HEK293 (cell line): ENCODE data around the gene SLC25A25.
"Not testable (repeated sequence)": the region's sequence is repeated elsewhere in the genome, so short reads cannot be mapped to it uniquely, and the experiment has no call there.

Experiments used
- CTCF ChIA-PET: fragments of 350-600 bp; formaldehyde crosslinking; extraction: SDS; loops from one replicate; lab custom pipeline; 2021; ENCODE audit warnings: antibody characterized with exemption; lab: Yijun Ruan, JAX
- POLR2A ChIA-PET: fragments of 300-600 bp; formaldehyde crosslinking; extraction: SDS; loops from one replicate; lab custom pipeline; 2020; ENCODE audit warnings: antibody characterized with exemption, inconsistent platforms; lab: Yijun Ruan, JAX
- H3K27ac ChIP-seq: fragments of 200-500 bp; sonication (Bioruptor generic); 2 replicates; pipeline ENCODE4 v1.5.1; 2014; ENCODE audit warnings: low read depth, low read length, control low read depth, inconsistent platforms; ENCODE audit errors: extremely low read depth
- H3K36me3 ChIP-seq, 2 experiments: fragments of 200-500 bp in 1 of 2; sonication (Bioruptor generic) in 1 of 2; 1 replicate in 1 of 2; 2 replicates in 1 of 2; pipeline ENCODE4 v1.5.1; 2014 to 2017; ENCODE audit warnings: inconsistent platforms in 2 of 2, low read length in 2 of 2; ENCODE audit not compliant: control insufficient read depth in 2 of 2, insufficient read depth in 1 of 2
- H3K4me1 ChIP-seq: fragments of 200-500 bp; sonication (Bioruptor generic); 2 replicates; pipeline ENCODE4 v1.5.1; 2014; ENCODE audit warnings: mild to moderate bottlenecking, low read length, inconsistent platforms; ENCODE audit not compliant: control insufficient read depth, insufficient read depth
- H3K4me3 ChIP-seq: 2 replicates; pipeline ENCODE4 v1.5.1; 2011; ENCODE audit warnings: low read depth, mild to moderate bottlenecking, control low read depth, low read length, moderate library complexity
- H3K9me3 ChIP-seq: fragments of 200-500 bp; sonication (Bioruptor generic); 2 replicates; pipeline ENCODE4 v1.5.1; 2014; ENCODE audit warnings: low read depth, low read length, inconsistent platforms; ENCODE audit not compliant: control insufficient read depth, insufficient read depth
- ATF2 ChIP-seq: fragments of 450-650 bp; formaldehyde crosslinking; IDR thresholded peaks from 2 replicates; pipeline ENCODE4 v1.5.1; 2016; ENCODE audit warnings: missing biosample characterization, missing genetic modification characterization, low read depth
- GFI1B ChIP-seq: fragments of 450-650 bp; formaldehyde crosslinking; IDR thresholded peaks from 2 replicates; pipeline ENCODE4 v1.5.1; 2016; ENCODE audit warnings: missing biosample characterization, missing genetic modification characterization
- HOXA7 ChIP-seq: sonication (generic); formaldehyde crosslinking; IDR thresholded peaks from 2 replicates; pipeline ENCODE4 v1.8.1; 2022; ENCODE audit warnings: missing genetic modification reagents, borderline replicate concordance
- HOXC10 ChIP-seq: sonication (generic); formaldehyde crosslinking; IDR thresholded peaks from 2 replicates; pipeline ENCODE4 v1.8.1; 2023; ENCODE audit warnings: mild to moderate bottlenecking, missing genetic modification reagents
- HOXD13 ChIP-seq: sonication (generic); formaldehyde crosslinking; IDR thresholded peaks from 2 replicates; pipeline ENCODE4 v1.8.0; 2022; ENCODE audit warnings: missing genetic modification reagents, borderline replicate concordance
- KLF9 ChIP-seq: fragments of 450-650 bp; formaldehyde crosslinking; IDR thresholded peaks from 2 replicates; pipeline ENCODE4 v1.5.1; 2016; ENCODE audit warnings: missing biosample characterization, missing genetic modification characterization, low read depth
- RBAK ChIP-seq: fragments of 450-650 bp; formaldehyde crosslinking; IDR thresholded peaks from 2 replicates; pipeline ENCODE4 v1.5.1; 2016; ENCODE audit warnings: missing biosample characterization, missing genetic modification characterization
- ZNF2 ChIP-seq: fragments of 450-650 bp; formaldehyde crosslinking; IDR thresholded peaks from 2 replicates; pipeline ENCODE4 v1.5.1; 2016; ENCODE audit warnings: missing biosample characterization, missing genetic modification characterization
- ZNF214 ChIP-seq: fragments of 450-650 bp; formaldehyde crosslinking; IDR thresholded peaks from 2 replicates; pipeline ENCODE4 v1.5.1; 2017; ENCODE audit warnings: missing biosample characterization, mild to moderate bottlenecking, missing genetic modification characterization, borderline replicate concordance
- ZNF223 ChIP-seq: fragments of 450-650 bp; formaldehyde crosslinking; IDR thresholded peaks from 2 replicates; pipeline ENCODE4 v1.5.1; 2016; ENCODE audit warnings: missing biosample characterization, missing genetic modification characterization
- ZNF302 ChIP-seq: fragments of 450-650 bp; formaldehyde crosslinking; IDR thresholded peaks from 2 replicates; pipeline ENCODE4 v1.5.1; 2016; ENCODE audit warnings: missing biosample characterization, missing genetic modification characterization, low read depth
- ZNF423 ChIP-seq: fragments of 450-650 bp; formaldehyde crosslinking; IDR thresholded peaks from 2 replicates; pipeline ENCODE4 v1.5.1; 2016; ENCODE audit warnings: missing biosample characterization, missing genetic modification characterization
- ZNF488 ChIP-seq: fragments of 450-650 bp; formaldehyde crosslinking; IDR thresholded peaks from 2 replicates; pipeline ENCODE4 v1.5.1; 2016; ENCODE audit warnings: missing biosample characterization, missing genetic modification characterization
- ZNF548 ChIP-seq: fragments of 450-650 bp; formaldehyde crosslinking; IDR thresholded peaks from 2 replicates; pipeline ENCODE4 v1.5.1; 2016; ENCODE audit warnings: missing biosample characterization, missing genetic modification characterization
- ZNF571 ChIP-seq: fragments of 450-650 bp; formaldehyde crosslinking; IDR thresholded peaks from 2 replicates; pipeline ENCODE4 v1.5.0; 2017; ENCODE audit warnings: missing biosample characterization, missing genetic modification characterization
- ZNF654 ChIP-seq: fragments of 450-650 bp; formaldehyde crosslinking; IDR thresholded peaks from 2 replicates; pipeline ENCODE4 v1.5.1; 2016; ENCODE audit warnings: low read depth, missing biosample characterization, missing genetic modification characterization
- ZNF768 ChIP-seq: fragments of 450-650 bp; formaldehyde crosslinking; IDR thresholded peaks from 2 replicates; pipeline ENCODE4 v1.5.1; 2018; ENCODE audit warnings: missing biosample characterization, mild to moderate bottlenecking, missing genetic modification characterization
- TF ChIP-seq, protein P1 (sequence below): fragments of 450-650 bp; formaldehyde crosslinking; IDR thresholded peaks from 2 replicates; pipeline ENCODE4 v1.5.1; 2016; ENCODE audit warnings: missing biosample characterization, missing genetic modification characterization

The SLC25A25 gene

DNA sequence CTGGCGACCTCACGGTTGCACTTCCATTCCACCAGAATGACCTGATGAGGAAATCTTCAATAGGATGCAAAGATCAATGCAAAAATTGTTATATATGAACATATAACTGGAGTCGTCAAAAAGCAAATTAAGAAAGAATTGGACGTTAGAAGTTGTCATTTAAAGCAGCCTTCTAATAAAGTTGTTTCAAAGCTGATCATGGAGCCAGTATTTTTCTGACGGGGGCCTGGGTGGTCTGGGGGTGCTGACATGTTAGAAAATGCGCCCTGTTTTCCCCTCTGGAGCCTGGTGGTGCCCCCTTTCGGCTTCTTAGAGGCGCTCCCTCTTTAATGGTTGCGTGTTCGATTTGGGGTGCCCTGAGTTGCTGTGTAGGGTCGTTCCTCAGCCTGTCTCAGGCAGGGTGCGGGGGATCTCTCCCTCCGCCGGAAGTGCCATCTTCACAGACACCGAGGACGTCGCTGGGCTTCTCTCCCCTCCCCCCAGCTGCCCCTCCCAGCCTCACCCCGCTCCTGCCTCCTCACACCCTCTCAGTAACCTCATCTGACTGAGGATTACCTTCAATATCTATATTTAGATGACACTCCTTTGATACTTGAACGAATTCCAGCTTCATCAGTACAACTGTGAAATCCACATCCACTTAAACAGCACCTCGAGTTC is 41.1 kb downstream of the SLC25A25 start:
- TF ChIP-seq HOXA7 (CRISPR knock-in tag) (no peak), HOXC10 (CRISPR knock-in tag) (no peak), ZNF214 (no peak), ZNF423 (tag by site-specific recombination) (no peak), ZNF488 (no peak), ZNF223 (tag by site-specific recombination) (no peak), GFI1B (tag by site-specific recombination) (no peak), KLF9 (tag by site-specific recombination) (no peak), ZNF2 (tag by site-specific recombination) (no peak), HOXD13 (CRISPR knock-in tag) (no peak), ZNF654 (tag by site-specific recombination) (no peak), ZNF571 (no peak)
- TF ChIP-seq, protein P1, sequence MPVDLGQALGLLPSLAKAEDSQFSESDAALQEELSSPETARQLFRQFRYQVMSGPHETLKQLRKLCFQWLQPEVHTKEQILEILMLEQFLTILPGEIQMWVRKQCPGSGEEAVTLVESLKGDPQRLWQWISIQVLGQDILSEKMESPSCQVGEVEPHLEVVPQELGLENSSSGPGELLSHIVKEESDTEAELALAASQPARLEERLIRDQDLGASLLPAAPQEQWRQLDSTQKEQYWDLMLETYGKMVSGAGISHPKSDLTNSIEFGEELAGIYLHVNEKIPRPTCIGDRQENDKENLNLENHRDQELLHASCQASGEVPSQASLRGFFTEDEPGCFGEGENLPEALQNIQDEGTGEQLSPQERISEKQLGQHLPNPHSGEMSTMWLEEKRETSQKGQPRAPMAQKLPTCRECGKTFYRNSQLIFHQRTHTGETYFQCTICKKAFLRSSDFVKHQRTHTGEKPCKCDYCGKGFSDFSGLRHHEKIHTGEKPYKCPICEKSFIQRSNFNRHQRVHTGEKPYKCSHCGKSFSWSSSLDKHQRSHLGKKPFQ = no peak
- TF ChIP-seq, all 188 proteins: peak for 0
- H3K4me3 ChIP-seq = no peak overlapping the region
- ChIA-PET POLR2A (interaction anchor here (0.5 to 3.9 kb wide), 2 partner anchors 11 to 296 kb away, joined by 3 to 14 read pairs; no protein-coding TSS in a partner anchor), CTCF (interaction anchor here (8.0 kb wide), 1 partner anchor 7 kb away, joined by 88 read pairs; no protein-coding TSS in a partner anchor)
- no peaks in the 10 kb centered on the region for H3K9me3 ChIP-seq
- no peak overlapping the region for H3K27ac ChIP-seq
- H3K4me1 ChIP-seq = no peaks in the 10 kb centered on the region
- H3K36me3 ChIP-seq = peaks cover 0 to 55% of the 10 kb centered on the region in 2 experiments; a peak in 2 of 3 replicates

DNA sequence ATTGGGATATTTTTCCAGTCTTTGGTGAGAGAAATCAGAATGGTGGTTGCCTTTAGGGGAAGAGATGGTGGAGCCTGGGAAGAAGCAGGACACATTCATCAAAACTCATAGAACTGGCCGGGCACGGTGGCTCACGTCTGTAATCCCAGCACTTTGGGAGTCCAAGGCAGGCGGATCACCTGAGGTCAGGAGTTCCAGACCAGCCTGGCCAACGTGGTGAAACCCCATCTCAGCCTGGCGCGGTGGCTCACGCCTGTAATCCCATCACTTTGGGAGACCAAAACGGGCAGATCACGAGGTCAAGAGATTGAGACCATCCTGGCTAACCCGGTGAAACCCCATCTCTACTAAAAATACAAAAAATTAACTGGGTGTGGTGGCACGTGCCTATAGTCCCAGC is 43.7 kb downstream of the SLC25A25 start:
- H3K9me3 ChIP-seq, CTCF ChIA-PET, POLR2A ChIA-PET, H3K4me3 ChIP-seq, H3K27ac ChIP-seq, H3K4me1 ChIP-seq: not testable (repeated sequence)
- peaks cover 0 to 48% of the 10 kb centered on the region in 2 experiments; a peak in 1 of 3 replicates for H3K36me3 ChIP-seq

- H3K4me1 ChIP-seq = no peaks in the 10 kb centered on the region
- ChIA-PET POLR2A (interaction anchor here (0.5 to 1.2 kb wide), 3 partner anchors 9 to 235 kb away, joined by 3 to 4 read pairs (median 3); no protein-coding TSS in a partner anchor), CTCF (interaction anchor here (0.6 to 5.2 kb wide), 8 partner anchors 11 to 171 kb away, joined by 3 to 50 read pairs (median 4); no protein-coding TSS in a partner anchor)
- peaks cover 0 to 30% of the 10 kb centered on the region in 2 experiments; a peak in 1 of 3 replicates for H3K36me3 ChIP-seq
- TF ChIP-seq RBAK (tag by site-specific recombination) = no peak
- no peak for TF ChIP-seq ATF2 (tag by site-specific recombination)
- no peak for TF ChIP-seq ZNF302 (tag by site-specific recombination)
- 0 out of 2 replicates have a peak, but pooled peaks have one; percentile 15 for TF ChIP-seq ZNF548 (tag by site-specific recombination)
- no peak for TF ChIP-seq ZNF768
- H3K4me3 ChIP-seq = no peak overlapping the region
- H3K9me3 ChIP-seq = no peaks in the 10 kb centered on the region
- no peak overlapping the region for H3K27ac ChIP-seq
These were observed 45.7 kb downstream of the SLC25A25 start for GRCh38 chr9:128113526-128114325.
